ENCODE measurements around the gene TP53TG3E. TPM values are rescaled to one million over a fixed set of nuclear protein-coding genes. Genes with fewer than 3 reads are reported as not detected.
"Not testable (repeated sequence)": the region's sequence is repeated elsewhere in the genome, so short reads cannot be mapped to it uniquely, and the experiment has no call there.

The TP53TG3E gene
- not detected in 2 replicates for total RNA-seq

DNA sequence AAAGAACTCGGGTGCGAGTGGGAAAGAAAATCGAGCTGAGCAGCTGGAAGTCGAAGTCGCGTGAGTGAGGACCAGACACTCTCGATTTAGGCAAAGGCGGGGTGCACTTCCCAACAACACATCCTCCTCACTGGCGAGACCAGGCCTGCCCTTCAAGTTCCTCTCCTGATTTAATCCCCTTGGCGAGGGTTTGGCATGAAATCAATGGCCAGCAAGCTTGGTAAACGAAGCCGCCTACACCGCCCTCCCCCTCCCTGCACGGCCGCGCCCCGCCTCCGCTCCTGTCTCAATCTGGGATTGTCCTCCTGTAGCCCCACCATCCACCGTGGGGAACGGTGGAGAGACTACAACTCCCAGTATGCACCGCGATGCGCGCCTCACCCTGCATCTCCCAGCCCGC, at the start of gene TP53TG3E:
Gene TP53TG3E (plus strand): TSS at position 301 of the 400 bp plus-strand sequence. CDS start 68 bp downstream, at position 369.
- H3K4me3 ChIP-seq (ENCODE audit: low read depth, low read length); DNase-seq (ENCODE audit: low read depth): not testable (repeated sequence)

GRCh38 chr16:33336226-33337012, 32.3 kb downstream of the TP53TG3E start:
- not testable (repeated sequence) for H3K4me3 ChIP-seq (ENCODE audit: low read depth, low read length); DNase-seq (ENCODE audit: low read depth)

GRCh38 chr16:33337627-33338542, 33.8 kb downstream of the TP53TG3E start:
- not testable (repeated sequence) for H3K4me3 ChIP-seq (ENCODE audit: low read depth, low read length); DNase-seq (ENCODE audit: low read depth)

GRCh38 chr16:33338543-33338951, 34.4 kb downstream of the TP53TG3E start:
- not testable (repeated sequence) for DNase-seq (ENCODE audit: low read depth)

DNA sequence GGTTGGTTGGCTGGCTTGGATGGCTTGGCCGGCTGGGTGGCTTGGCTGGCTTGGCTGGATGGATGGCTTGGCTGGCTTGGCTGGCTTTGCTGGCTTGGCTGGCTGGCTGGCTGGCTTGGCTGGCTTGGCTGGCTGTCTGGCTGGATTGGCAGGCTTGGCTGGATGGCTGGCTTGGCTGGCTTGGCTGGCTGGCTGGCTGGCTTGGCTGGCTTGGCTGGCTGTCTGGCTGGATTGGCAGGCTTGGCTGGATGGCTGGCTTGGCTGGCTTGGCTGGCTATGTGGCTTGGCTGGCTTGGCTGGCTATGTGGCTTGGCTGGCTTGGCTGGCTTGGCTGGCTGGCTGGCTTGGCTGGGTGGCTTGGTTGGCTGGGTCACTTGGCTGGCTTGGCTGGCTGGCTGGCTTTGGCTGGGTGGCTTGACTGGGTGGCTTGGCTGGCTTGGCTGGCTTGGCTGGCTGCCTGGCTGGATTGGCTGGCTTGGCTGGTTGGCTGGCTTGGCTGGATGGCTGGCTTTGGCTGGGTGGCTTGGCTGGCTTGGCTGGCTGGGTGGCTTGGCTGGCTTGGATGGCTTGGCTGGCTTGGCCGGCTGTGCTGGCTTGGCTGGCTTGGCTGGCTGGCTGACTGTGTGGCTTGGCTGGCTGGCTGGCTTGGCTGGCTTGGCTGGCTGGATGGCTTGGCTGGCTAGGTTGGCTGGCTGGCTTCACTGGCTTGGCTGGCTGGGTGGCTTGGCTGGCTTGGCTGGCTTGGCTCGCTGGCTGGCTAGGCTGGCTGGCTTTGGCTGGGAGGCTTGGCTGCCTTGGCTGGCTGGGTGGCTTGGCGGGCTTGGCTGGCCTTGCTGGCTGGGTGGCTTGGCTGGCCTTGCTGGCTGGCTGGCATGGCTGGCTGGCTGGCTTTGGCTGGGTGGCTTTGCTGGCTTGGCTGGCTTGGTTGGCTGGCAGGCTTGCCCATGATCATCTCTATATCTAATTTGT, 35.3 kb downstream of the TP53TG3E start:
- DNase-seq (ENCODE audit: low read depth); H3K4me3 ChIP-seq (ENCODE audit: low read depth, low read length): not testable (repeated sequence)

More at GRCh38 chr16:33338543-33338951, 34.4 kb downstream of the TP53TG3E start:
- not testable (repeated sequence) for H3K4me3 ChIP-seq (ENCODE audit: low read depth, low read length)

Small RNA genes lying within 50 kb of the gene (small RNA-seq; reads per million reads assigned to genes)
- not detected for gene AC141257.3

Other genes starting within 250 kb of the TP53TG3E start
- 0.43 TPM in 1 of 2 replicates, not detected in the other for gene TP53TG3C, start 110.1 kb upstream of the TP53TG3E start, total RNA-seq
- 0.32 TPM in 1 of 2 replicates, not detected in the other for gene TP53TG3B, start 56.5 kb downstream of the TP53TG3E start, total RNA-seq
- under 0.01 TPM in 1 of 2 replicates, not detected in the other for gene TP53TG3F, start 155.3 kb downstream of the TP53TG3E start, total RNA-seq